GM18517 (cell line): Measurements from ENCODE around the gene PRPF40B.
"Not testable (repeated sequence)": the region's sequence is repeated elsewhere in the genome, so short reads cannot be mapped to it uniquely, and the experiment has no call there.

ENCODE experiments used
- ATAC-seq: cut with Tn5 transposase; IDR thresholded peaks from one replicate; pipeline ENCODE4 v1.9.1; 2021; ENCODE audit warnings: mild to moderate bottlenecking, moderate library complexity; ENCODE audit not compliant: unreplicated experiment

PRPF40B gene

DNA sequence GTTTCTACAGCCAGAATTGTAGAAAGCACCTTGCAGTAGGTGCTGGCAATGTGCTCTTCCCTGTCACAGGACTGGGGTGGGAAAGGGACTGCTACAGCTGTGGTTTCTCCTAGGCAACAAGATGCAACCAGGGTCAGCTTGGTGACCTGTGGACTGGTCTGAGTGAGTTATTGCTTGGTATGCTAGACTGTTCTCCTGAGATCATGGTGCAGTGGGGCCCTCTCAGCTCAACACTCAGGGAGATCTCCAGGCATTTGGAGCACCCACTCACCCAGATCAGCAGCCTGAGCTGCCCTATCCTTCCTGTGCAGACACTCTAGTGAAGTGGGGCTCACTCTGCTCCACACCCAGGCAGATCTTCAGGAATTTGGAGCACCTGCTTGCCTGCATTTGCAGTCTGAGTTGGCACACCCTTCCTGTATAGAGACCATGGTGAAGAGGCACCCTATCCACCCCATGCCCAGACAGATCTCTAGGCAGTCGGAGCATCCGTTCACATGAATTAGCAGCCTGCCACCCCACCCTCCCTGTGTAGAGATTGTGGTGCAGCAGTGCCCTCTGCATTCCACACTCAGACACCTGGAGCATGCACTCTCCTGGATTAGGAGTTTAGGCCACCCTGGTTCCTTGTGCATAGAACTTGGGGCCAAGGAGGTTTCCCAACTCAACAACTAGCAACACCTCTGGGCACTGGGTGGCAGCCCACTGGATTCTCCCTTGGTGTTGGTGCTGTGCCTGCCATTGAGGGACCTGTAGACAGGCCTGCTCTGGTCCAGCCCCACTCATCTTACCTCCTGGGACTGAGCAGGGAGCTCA, 14.1 kb upstream of the PRPF40B start:
- ATAC-seq: no peak

- no peak for ATAC-seq
Measured at GRCh38 chr12:49609875-49610154, 13.5 kb upstream of the PRPF40B start.

GRCh38 chr12:49610785-49611184, 12.6 kb upstream of the PRPF40B start:
- ATAC-seq: not testable (repeated sequence)

DNA sequence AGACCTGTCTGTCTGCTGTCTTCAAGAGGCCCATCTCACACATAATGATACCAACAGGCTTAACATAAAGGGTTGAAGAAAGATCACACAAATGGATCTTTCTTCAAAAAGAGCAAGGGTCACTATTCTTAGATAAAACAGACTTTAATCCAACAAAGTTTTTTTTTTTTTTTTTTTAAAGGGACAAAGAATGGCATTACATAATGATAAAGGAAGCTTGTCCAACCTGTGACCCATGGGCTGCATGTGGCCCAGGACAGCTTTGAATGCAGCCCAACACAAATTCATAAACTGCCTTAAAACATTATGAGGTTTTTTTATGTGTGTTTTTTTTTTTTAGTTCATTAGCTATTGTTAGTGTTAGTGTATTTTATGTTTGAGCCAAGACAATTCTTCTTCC, 11.2 kb upstream of the PRPF40B start:
- ATAC-seq: no peak

- no peak for ATAC-seq
Measured at GRCh38 chr12:49615725-49616124, 7.6 kb upstream of the PRPF40B start.

DNA sequence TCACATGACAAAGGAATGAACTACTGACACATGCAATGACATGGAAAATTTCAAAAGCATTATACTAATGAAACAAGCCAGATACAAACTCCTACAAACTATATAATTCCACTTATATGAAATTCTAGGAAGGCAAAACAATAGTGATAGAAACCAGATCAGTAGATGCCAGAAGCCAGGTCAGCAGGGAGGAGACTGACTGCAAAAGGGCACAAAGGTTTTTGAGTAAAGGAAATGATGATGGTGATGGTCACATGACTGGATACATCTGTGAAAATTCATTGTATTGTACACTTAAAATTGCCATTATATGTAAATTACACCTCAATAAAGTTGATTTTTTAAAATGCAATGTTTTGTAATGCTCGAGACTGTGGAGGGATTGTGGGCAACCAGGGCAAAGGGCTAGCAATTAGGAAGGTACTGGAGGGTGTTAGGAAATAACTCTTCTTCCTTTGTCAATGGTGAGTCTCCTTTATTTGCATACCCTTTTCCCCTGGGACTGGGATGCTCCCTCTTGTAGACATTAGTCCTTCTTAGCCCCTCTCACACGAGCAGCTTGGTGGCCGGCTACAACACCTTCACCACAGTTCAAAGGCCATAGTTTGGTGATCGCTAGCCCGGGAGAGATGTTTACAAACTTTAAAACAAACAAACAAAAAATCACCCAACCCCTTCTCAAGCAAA, 6.7 kb upstream of the PRPF40B start:
- ATAC-seq: no peak

DNA sequence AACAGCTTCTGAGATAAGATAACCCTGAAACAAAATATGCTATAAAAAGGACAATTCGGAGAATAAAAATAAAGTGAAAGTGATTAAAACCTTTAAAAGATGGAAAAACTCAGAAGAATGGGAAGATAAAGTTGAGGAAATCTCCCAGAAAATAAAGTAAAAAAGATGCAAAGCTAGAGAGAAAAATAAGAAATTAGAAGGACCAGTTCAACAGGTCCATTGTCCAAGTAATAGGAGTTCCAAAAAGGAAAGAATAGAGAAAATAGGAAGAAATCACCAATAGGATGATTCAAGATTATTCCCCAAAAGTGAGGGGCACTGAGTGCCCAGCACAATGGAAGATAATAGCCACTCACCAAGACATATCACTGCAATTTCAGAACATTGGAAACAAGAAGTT, 4.8 kb upstream of the PRPF40B start:
- no peak for ATAC-seq

- no peak for ATAC-seq
Measured at GRCh38 chr12:49619286-49619685, 4.1 kb upstream of the PRPF40B start.

DNA sequence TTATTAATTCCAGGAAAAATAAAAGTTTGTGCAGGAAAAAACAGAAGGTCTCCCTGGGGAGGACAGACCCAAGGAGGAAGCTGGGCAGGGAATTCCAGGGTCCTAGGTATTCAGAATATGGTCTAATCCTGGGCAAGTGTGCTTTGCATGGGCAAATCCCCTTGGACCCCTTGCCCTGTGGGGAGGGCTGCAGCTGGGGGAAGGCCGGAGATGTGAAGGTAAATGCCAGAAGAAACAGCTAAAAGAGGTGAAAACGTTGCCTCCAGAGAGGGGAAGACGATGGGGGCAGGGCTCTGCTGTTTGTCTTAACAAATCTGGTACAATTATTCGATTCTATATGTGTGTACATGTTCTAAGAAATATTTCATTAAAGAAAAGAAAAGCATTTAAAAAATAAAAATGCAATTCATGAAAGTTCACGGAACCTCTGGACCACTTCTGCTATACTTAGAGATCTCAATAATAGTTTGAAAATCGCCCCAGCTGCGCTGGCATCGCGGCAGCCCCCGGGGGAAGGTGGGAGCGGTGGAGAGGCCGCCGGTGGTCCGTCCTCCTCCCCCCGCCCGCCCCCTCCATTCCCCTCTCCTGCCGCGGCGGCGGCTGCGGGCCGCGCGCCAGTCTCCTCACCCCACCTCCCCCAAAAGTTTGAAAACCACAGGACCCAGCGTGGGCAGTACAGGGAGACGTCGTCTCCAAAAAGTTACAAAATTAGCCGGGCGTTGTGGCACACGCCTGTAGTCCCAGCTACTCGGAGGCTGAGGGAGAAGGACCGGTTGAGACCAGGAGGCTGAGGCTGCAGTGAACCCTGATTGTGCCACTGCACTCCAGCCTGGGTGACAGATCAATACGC, 1.5 kb upstream of the PRPF40B start:
- ATAC-seq: no peak

DNA sequence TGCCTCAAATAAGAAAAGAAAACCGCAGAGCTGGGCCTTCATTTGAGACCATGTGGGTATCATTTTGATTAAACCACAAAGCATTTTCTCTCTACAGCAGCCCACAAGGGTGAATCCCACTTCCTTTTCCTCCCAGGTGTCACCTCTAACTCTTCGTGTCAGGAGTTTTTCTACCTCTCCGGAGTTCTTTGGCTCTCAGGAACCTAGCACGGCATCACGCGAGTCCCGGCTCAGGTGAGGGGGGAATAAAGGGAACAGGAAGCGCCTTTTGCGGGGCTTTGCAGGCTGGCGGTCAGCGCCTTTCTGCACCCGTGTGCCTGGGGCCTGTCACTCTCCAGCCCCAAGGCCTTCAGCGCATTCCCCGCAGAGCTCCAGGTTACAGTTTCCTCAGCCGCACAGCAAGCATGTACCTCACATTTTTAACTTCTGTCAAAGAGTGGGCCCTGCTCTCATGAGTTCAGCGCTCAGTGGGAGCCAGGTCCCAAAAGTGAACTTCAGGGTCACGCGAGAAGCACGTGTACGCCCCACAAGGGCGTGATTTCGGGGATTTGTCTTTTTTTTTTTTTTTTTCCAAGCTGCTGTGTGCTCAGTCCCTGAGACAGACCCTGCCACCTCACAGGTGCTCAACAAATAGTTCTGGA, 740 bp upstream of the PRPF40B start:
- ATAC-seq: peak; percentile 39

DNA sequence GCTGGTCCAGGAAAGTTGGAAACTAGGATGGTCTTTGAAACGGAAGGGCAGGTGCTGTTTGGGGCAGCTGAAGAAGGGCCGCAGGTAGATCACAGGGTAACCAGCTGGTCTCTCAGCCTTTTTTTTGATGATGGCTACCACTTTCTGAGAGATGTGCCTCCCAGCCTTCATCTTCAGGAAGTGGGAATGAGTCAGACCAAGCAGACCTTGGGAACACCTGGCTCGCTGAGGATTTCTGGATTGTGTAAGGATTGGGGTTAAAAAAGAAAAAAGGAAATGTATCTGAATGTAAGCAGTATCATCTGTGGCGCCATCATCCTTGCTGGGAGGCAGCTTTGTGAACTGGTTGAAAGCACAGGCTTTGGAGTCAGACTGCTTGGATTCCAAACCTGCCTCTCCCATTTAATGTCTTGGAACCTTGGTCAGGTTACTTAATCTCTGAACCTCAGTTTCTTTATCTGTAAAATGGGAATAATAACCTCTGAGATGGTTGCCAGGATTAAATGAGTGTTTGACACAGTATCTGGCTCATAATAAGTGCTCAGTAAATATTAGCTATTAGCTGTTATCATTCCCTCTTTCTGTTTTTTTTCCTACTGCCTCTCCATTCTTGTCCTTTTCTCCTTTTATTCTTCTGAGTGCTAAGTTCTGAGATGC, 1.7 kb downstream of the PRPF40B start:
- no peak for ATAC-seq

GRCh38 chr12:49626169-49626835, 2.9 kb downstream of the PRPF40B start:
- no peak for ATAC-seq

DNA sequence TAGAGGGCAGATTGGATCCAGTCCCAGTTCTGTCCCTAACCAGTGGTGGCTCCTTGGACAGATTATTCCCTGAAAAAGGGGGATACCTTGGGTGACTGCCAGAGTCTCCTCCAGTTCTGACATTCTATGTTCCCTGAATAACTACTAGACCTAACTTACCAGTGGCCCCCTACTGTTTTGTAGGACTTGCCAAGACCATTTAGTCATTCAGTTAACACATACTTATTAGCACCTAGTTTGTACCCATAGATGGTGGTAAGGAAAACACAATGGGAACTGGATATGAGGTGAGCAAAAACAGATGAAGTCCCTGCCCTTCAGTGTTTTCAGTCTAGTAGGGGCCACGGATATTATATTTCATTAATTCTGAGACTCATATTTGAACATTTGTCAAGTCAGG, 3.5 kb downstream of the PRPF40B start:
- no peak for ATAC-seq

DNA sequence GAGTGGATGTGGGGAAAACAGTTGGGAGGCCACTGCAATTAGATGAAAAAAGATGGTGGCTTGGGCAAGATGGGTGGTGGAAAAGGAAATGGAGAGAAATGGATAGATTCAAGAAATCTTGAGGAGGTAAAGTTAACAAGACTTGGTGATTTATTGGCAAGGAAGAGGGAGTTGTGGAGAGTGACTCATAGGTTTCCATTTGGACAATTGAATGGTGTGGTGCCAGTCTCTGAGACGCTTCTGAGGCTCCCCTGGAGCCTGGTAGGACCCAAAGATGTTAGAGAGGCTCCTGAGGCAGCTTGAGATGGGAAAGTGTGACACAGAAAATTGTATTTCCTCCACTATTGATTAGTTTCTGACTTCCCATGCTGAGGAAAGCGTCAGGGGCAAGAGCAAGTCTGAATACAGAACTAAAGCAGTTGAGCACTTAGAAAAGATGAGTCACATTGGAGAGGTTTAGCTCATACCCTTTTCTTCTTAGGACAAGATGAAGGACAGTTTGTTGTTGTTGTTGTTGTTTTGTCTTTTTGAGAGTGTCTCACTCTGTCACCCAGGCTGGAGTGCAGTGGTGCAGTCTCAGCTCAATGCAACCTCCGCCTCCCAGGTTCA, 4.5 kb downstream of the PRPF40B start:
- ATAC-seq: no peak

DNA sequence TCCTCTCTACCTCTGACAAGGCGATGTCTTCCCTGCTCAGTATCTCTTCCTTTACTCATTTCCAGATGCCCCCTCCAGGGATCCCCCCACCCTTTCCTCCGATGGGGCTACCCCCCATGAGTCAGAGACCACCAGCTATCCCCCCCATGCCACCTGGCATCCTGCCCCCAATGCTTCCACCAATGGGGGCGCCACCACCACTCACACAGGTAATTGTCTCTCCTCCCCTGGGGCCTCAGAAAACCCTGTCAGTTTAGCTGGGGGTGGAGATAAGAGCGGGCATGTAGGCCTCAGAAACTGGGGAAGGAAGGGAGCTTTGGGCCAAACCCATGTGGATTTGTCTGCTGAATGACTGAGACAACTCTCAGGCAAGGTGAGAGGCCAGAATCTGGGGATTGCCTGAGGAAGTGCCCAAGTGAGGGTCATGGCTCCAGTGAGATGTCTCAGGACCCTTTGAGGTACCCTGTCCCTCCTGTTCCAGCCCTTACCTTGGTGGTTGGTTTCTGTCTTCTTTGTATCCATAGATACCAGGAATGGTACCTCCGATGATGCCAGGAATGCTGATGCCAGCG, 8.1 kb downstream of the PRPF40B start:
- no peak for ATAC-seq

- ATAC-seq: no peak
Measured at GRCh38 chr12:49632401-49632800, 9.0 kb downstream of the PRPF40B start.

DNA sequence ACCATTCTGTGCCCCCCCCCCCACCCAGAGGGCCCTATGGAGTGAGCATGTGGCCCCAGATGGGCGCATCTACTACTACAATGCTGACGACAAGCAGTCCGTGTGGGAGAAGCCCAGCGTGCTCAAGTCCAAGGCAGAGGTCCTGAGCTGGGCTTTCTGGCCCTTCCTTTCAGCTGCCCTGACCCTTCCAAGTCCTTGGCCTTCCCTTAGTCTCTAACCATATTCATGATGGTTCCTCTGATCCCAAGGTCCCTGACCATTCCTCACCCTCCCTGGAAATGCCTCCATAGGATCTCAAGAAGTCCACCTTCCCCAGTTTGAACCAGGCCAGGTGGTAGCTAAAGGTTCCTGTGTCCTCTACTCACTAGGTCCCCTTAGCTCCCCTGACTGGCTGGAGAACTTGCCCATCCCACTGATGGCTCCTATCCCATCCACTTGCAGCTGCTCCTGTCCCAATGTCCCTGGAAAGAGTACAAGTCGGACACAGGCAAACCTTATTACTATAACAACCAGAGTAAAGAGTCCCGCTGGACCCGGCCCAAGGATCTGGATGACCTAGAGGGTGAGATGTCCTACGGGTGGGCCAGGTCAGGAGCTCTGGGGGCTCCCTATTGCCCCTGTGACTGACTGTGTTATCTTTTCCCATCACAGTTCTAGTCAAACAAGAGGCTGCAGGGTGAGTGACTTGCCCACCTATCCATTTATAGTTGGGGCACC, 9.8 kb downstream of the PRPF40B start:
- ATAC-seq: no peak

- no peak for ATAC-seq
Measured at GRCh38 chr12:49633703-49634345, 10.5 kb downstream of the PRPF40B start.
